ENCODE results near the gene ERI3.
A peak's percentile ranks its signal among the peaks of the same experiment; 100 is the strongest.

ERI3 gene

DNA sequence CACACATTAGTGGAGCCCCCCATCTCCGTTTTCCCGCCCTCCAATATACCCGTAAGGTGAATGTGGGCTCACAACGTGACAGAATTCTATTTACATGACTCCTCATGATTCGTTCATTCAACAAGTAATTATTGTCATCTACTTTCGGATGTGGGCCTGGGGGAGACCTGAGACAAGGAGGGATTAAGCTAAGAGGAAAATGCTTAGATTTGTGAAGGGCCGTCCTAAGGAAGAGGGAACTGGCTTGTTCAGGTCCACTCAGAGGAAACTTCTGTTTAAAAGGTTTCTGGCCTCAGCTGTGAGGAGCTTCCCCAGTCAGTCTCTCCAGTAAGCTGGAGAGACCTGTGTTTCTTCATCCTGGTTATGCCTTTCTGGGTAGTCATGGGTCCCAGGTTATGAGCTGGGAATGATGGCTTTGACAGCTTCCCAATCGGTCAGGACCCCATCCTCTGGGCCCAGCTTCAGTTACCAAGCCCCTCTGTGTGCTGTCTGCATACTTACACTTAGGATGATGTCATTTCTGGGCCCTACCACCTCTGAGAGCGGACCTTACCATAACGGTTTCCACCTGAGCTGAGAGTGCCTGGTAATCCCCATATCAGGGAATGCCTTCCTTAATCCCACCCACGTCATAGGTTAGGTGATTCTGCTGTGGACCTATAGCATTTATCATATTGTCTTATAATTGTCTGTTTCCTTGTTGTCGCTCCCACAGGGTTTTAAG is 687 bp upstream of the ERI3 start:
- Histone ChIP-seq H3K36me3 (no peaks in the 10 kb centered on the region), H3K4me1 (ENCODE audit: control insufficient read depth in 1 of 2, insufficient read depth in 1 of 2, low read depth in 1 of 2, low read length in 1 of 2) (peaks cover 9% of the 10 kb centered on the region in 2 experiments), H3K27ac (peak overlapping the region; percentile 4), H3K9me3 (no peaks in the 10 kb centered on the region), H3K4me3 (ENCODE audit: low read depth in 1 of 2, low read length in 1 of 2) (peak overlapping the region; percentile 65), H3K27me3 (no peaks in the 10 kb centered on the region)
- TF ChIP-seq CTCF (IDR thresholded peaks at IDR 0.05) = no peak

DNA sequence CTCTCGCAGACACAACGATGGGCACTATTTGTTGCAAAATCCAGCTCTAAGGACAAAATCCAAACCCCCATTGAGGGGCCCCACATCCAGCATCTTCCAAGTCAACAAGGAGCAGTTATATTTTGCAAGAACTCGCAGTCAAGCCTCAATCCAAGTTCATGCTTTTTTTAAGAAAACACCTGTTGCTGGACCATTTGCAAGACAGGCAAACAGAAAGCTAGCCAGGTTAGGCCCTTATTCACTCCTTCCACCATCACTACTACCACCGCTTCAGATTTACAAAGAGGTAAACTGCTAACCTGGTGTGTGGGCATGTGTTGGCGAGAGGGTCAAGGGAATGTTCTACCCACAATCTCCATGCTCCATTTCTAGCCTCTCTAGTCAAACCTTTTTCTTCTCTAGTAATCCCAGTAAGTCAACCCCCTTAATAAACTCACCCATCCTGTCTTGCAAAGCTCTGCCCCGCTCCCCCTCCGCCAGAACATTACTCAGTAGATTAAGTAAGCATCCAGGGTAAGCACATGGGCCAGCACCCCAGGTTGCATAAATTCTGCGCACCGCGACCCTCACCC is 703 bp downstream of the ERI3 start:
- peaks cover 9% of the 10 kb centered on the region in 2 experiments for H3K4me1 ChIP-seq (ENCODE audit: control insufficient read depth in 1 of 2, insufficient read depth in 1 of 2, low read depth in 1 of 2, low read length in 1 of 2)
- no peak overlapping the region for H3K27ac ChIP-seq
- no peaks in the 10 kb centered on the region for H3K27me3 ChIP-seq

GRCh38 chr1:44353604-44354003 is 1.5 kb downstream of the ERI3 start:
- no peak overlapping the region for H3K4me3 ChIP-seq (ENCODE audit: low read depth in 1 of 2, low read length in 1 of 2)
- H3K9me3 ChIP-seq = no peaks in the 10 kb centered on the region

More for the DNA sequence above, 703 bp downstream of the ERI3 start:
- no peak for TF ChIP-seq CTCF (IDR thresholded peaks at IDR 0.05)
- Histone ChIP-seq H3K4me3 (ENCODE audit: low read depth in 1 of 2, low read length in 1 of 2) (peak overlapping the region; percentile 65), H3K9me3 (no peaks in the 10 kb centered on the region), H3K36me3 (no peaks in the 10 kb centered on the region)

DNA sequence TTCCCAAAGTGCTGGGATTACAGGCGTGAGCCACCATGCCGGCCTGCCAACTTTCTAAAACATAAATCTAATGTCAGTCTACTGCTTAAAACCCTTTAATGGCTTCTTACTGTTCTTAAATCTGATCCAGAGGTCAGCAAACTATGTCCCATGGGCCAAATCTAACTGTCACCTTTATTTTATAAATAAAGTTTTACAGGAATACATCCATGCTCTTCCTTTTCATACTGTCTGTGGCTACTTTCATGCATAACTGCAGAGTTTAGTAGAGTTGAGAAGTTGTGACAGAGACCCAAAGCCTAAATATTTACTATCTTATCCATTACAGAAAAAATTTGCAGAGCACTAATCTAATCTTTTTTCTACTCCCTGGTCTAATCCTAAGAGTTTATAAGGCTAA is 3.8 kb downstream of the ERI3 start:
- TF ChIP-seq CTCF (IDR thresholded peaks at IDR 0.05) = no peak
- Histone ChIP-seq H3K27ac (no peak overlapping the region), H3K4me3 (ENCODE audit: low read depth in 1 of 2, low read length in 1 of 2) (no peak overlapping the region), H3K36me3 (no peaks in the 10 kb centered on the region), H3K27me3 (no peaks in the 10 kb centered on the region), H3K4me1 (ENCODE audit: control insufficient read depth in 1 of 2, insufficient read depth in 1 of 2, low read depth in 1 of 2, low read length in 1 of 2) (peaks cover 9% of the 10 kb centered on the region in 2 experiments), H3K9me3 (no peaks in the 10 kb centered on the region)

More at GRCh38 chr1:44353604-44354003, 1.5 kb downstream of the ERI3 start:
- TF ChIP-seq CTCF (IDR thresholded peaks at IDR 0.05) = no peak
- H3K27ac ChIP-seq = no peak overlapping the region
- no peaks in the 10 kb centered on the region for H3K36me3 ChIP-seq
- H3K4me1 ChIP-seq (ENCODE audit: control insufficient read depth in 1 of 2, insufficient read depth in 1 of 2, low read depth in 1 of 2, low read length in 1 of 2) = peaks cover 9% of the 10 kb centered on the region in 2 experiments
- no peaks in the 10 kb centered on the region for H3K27me3 ChIP-seq

DNA sequence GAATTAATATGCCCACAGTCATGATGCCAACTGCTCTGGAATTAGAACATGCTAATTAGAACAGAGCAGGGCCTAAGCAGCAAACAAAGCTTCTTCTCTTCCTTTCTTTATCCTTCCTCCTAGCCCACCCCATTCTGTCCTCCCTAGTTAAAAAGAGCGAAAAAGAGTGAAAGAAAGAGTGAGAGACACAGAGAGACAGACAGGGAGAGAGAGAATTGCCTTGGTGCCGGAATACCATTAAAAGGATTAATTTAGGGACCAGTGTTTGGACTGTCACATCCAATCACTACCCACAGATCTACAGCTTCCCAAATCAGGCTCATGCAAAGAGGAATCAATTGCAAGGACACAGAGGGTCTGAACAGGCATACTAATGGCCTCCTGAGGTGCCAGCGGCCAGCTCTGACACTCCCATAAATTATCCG is 7.0 kb downstream of the ERI3 start:
- Histone ChIP-seq H3K9me3 (no peaks in the 10 kb centered on the region), H3K27ac (no peak overlapping the region), H3K4me3 (ENCODE audit: low read depth in 1 of 2, low read length in 1 of 2) (no peak overlapping the region), H3K27me3 (no peaks in the 10 kb centered on the region), H3K4me1 (ENCODE audit: control insufficient read depth in 1 of 2, insufficient read depth in 1 of 2, low read depth in 1 of 2, low read length in 1 of 2) (no peaks in the 10 kb centered on the region), H3K36me3 (no peaks in the 10 kb centered on the region)
- no peak for TF ChIP-seq CTCF (IDR thresholded peaks at IDR 0.05)
